ENCODE measurements around the gene CDK5RAP1.
"Not testable (repeated sequence)": the region's sequence is repeated elsewhere in the genome, so short reads cannot be mapped to it uniquely, and the experiment has no call there.

Gene CDK5RAP1, protein sequence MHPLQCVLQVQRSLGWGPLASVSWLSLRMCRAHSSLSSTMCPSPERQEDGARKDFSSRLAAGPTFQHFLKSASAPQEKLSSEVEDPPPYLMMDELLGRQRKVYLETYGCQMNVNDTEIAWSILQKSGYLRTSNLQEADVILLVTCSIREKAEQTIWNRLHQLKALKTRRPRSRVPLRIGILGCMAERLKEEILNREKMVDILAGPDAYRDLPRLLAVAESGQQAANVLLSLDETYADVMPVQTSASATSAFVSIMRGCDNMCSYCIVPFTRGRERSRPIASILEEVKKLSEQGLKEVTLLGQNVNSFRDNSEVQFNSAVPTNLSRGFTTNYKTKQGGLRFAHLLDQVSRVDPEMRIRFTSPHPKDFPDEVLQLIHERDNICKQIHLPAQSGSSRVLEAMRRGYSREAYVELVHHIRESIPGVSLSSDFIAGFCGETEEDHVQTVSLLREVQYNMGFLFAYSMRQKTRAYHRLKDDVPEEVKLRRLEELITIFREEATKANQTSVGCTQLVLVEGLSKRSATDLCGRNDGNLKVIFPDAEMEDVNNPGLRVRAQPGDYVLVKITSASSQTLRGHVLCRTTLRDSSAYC

DNA sequence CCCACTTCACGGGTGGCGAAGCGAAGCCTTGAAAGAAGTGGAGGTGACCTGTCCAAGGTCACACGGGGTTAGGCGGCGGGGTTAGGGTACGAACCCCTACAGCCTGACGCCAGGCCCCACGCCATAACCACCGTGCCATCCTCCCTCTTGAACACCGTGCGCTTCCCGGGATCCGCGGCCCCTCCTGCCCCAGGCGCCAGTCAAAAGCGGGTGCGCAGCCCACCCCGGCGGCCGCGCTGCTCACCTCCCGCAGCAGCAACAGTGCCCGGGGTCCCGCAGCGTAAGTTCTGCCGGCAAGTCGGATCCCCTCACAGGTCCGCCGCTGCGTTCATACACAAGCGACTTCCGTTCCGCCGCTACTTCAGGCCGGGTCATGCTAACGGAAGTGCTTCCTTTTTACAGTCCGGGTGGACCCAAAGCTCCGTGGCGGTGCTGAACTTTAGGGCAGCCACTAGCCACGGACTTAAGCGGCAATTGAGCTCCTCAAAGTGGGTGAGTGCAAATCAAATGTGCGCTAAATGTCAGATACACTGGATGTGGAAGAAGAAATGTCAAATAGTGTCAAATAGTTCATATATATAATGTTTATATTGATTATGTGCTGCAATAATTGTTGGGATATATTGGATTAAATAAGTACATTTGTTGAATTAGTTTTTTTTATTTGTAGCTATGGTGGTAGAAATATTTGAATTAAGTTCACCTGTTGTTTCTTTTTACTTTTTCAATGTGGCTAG, at the start of gene CDK5RAP1:
TSS of gene CDK5RAP1 (minus strand) at position 336 of the 737 bp plus-strand sequence. CDS start 4,455 bp downstream, outside the sequence.
- peak; percentile 66 to 74 for DNase-seq (ENCODE audit: low read depth in 2 of 2)

DNA sequence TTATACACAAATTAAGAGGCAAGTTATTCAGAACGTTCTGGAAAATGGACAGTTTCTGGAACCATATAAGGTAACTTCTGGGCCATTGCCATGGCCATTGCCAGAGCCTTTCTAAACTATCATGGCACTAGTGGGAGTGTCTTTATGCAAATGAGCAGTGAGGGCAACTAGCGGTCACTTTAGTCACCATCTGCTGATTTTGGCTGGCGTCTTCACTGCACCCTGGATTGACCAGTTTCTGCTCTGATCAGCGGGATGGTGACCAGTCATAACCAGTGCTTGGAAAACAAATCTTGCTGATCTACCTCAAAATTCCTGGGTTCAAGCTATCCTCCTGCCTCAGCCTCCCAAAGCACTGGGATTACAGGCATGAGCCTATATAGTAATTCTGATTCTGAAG, 49.5 kb upstream of the CDK5RAP1 start:
- no peak for DNase-seq (ENCODE audit: low read depth in 2 of 2)

GRCh38 chr20:33445881-33446625, 44.7 kb upstream of the CDK5RAP1 start:
- DNase-seq (ENCODE audit: low read depth in 2 of 2): no peak

GRCh38 chr20:33444797-33445560, 43.7 kb upstream of the CDK5RAP1 start:
- DNase-seq (ENCODE audit: low read depth in 2 of 2): no peak

DNA sequence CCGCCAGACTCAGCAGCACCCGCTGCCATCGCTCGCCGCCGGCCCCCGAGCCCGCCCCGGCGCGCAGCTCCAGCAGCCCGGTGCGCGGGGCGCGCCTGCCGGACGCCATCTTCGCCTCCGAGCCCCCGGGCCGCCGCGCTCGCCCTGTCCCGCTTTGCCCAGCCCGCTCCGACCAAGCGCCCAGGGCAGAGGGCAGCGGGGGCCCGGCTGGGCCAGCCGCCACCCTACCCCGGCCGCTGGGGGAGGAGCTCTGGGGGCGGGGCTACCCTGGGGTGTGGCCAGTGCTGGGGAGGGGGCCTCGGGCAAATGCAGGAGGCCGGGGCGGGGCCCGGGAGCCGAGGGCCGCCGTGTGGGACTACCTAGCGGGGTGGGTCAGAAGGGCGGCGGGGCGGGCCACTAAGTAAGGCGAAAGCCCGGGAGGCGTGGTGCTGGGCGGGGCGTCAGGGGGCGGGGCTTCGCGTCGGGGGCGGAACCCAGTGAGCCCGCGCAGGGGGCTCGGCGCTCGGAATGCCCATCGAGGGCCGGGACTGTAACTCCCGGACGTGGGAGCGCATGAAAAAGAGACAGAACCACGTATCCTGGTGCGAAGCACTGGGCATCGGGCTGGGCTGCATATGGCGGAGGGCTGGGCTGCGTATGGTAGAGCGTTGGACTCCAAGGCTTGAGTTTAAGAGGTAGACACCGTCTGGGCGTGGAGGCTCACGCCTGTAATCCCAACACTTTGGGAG, 42.4 kb upstream of the CDK5RAP1 start, which contains the start of gene SNTA1:
TSS of gene SNTA1 (minus strand) at position 252 of the 728 bp plus-strand sequence. CDS start at position 109, 143 bp downstream.
- peak; percentile 70 to 78 for DNase-seq (ENCODE audit: low read depth in 2 of 2)

GRCh38 chr20:33443006-33443511, 41.7 kb upstream of the CDK5RAP1 start:
- DNase-seq (ENCODE audit: low read depth in 2 of 2): no peak

GRCh38 chr20:33442136-33443005, 41.1 kb upstream of the CDK5RAP1 start:
- DNase-seq (ENCODE audit: low read depth in 2 of 2): no peak

GRCh38 chr20:33441142-33441955, 40.0 kb upstream of the CDK5RAP1 start:
- DNase-seq (ENCODE audit: low read depth in 2 of 2): no peak

DNA sequence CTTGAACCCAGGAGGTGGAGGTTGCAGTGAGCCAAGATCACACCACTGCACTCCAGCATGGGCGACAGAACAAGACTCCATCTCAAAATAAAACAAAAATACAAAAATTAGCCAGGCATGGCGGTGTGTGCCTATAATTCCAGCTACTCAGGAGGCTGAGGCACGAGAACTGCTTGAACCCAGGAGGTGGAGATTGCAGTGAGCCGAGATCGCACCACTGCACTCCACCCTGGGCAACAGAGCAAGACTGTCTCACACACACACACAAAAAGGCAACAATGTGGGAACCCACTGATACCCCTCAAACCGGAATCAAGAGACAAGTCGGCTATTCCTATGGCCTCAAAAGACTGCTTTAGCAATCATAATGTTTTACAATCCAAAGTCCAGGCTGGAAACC, 39.2 kb upstream of the CDK5RAP1 start:
- DNase-seq (ENCODE audit: low read depth in 2 of 2): not testable (repeated sequence)

GRCh38 chr20:33438481-33438880, 37.2 kb upstream of the CDK5RAP1 start:
- no peak for DNase-seq (ENCODE audit: low read depth in 2 of 2)

DNA sequence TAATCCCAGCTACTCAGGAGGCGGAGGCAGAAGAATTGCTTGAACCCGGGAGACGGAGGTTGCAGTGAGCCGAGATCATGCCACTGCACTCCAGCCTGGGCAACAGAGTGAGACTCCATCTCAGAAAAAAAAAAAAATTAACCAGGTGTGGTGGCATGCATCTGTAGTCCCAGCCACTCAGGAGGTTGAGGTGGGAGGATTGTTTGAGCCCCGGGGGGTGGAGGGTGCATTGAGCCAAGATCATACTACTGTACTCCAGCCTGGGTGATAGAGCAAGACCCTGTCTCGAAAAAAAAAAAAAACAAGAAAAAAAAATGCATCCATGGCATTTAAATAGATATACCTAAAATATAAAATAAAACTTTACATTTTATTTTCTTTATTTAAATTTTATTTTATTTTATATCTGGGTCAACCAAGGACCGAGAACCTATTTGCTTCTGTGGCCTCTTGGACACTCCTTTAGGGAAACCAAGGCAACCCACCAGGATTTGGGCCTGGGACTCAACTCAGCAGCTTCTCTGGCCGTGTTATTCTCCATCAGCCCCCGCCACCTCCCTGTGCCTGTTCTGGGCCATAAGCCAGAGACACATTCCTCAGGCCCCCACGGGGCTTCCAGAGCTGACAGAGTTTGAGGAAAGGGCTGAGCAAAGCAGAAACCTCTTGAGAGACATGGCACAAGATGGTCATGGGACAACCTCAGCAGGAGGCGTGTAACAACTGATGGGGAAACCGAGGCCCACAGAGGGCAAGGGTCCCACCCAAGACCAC, 36.0 kb upstream of the CDK5RAP1 start:
- no peak for DNase-seq (ENCODE audit: low read depth in 2 of 2)

- no peak for DNase-seq (ENCODE audit: low read depth in 2 of 2)
These were observed 33.1 kb upstream of the CDK5RAP1 start for GRCh38 chr20:33434434-33434833.

DNA sequence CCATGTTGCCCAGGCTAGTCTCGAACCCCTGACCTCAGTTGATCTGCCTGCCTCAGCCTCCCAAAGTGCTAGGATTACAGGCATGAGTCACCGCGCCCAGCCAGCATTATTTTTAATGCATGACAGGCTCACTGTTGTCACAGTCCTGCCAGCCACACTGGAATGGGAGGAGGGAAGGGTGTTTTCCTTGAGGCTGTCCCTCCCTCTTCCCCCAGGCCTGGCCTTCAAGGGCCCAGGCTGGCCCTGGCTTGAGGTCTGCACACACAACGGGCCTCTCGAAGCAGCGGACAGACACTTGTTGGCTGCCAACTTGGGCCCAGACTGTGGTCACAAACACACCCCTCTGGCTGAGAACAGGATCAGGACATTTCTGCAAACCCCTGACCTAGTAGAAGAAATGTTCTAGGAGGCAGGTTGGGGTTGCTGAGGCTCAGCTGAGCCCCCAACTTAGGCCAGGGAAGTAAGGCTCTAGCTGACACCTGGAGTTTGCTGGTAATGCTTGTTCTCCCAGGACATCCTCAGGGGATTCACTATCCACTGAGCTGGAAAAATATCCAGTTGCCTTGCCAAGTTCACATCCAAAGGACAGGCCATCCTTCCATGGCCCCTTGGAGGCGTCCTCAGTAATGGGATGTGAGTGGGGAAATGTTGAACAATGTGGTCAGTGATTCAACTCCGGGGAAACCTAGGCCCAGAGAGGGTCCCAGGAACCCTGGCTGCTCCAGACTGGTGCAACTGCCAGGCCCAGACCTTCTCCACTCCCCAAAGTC, 32.3 kb upstream of the CDK5RAP1 start:
- no peak for DNase-seq (ENCODE audit: low read depth in 2 of 2)

GRCh38 chr20:33431797-33432381, 30.6 kb upstream of the CDK5RAP1 start:
- DNase-seq (ENCODE audit: low read depth in 2 of 2): no peak

DNA sequence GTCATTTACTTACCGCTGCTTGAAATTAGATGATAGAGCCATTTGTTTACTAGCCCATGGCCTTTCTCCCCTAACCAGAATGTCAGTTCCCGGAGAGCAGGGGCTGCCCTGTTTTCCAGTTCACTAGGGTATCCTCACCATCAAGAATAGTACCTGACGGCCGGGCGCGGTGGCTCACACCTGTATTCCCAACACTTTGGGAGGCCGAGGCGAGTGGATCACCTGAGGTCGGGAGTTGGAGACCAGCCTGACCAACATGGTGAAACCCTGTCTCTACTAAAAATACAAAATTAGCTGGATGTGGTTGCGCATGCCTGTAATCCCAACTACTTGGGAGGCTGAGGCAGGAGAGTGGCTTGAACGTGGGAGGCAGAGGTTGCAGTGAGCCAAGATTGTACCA, 22.6 kb upstream of the CDK5RAP1 start:
- DNase-seq (ENCODE audit: low read depth in 2 of 2): not testable (repeated sequence)

DNA sequence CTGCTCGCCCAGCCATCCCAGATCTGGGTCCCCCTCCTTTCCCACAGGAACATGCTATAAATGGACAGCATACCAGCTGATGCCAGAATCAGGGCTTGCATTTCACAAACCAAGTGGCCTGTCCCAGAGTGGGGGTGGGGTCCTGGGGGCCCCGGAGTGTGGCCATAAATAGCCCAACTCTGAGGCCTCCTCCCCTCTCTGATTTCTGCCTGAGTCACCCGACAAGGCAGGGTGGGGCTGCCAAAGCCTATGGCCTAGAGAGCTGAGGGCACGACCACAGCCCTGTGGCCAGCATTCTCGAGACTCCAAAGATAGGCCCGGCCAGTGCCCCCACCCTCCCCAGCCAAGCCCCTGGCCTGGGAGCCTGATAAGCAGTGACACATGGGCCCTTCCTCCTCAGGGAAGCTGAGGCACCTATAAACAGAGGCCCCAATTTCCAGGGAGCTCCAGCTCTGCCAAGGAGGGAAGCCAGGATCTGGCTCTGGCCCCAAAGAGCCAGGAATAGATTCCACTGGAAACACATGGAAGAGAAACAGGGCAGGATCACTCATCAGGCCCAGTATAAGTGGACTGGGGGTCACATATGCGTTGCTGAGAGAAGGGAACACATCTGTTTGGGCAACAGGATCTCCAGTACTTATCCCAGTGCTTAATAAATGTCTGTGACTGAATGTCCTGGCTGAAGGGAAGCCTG, 22.0 kb upstream of the CDK5RAP1 start:
- no peak for DNase-seq (ENCODE audit: low read depth in 2 of 2)
